HepG2 (cell line): ENCODE measurements around the gene CD7. TPM values are rescaled to one million over a fixed set of nuclear protein-coding genes. Genes with fewer than 3 reads are reported as not detected.

Experiments
- CHD2 ChIP-seq: IDR thresholded peaks from 2 replicates; pipeline ENCODE4 v1.6.1; 2011; ENCODE audit warnings: low read depth, low read length, improper control_type of control experiment
- DMTF1 ChIP-seq: sonication (generic); formaldehyde crosslinking; IDR thresholded peaks from 2 replicates; pipeline ENCODE4 v1.4.0; 2020; ENCODE audit warnings: mild to moderate bottlenecking, missing genetic modification reagents
- DR1 ChIP-seq: sonication (generic); formaldehyde crosslinking; IDR thresholded peaks from 2 replicates; pipeline ENCODE4 v1.8.0; 2021; ENCODE audit warnings: mild to moderate bottlenecking, missing genetic modification reagents, inconsistent platforms
- EED ChIP-seq: sonication (generic); formaldehyde crosslinking; IDR thresholded peaks from 2 replicates; pipeline ENCODE4 v1.5.0; 2020; ENCODE audit warnings: mild to moderate bottlenecking, missing genetic modification reagents
- GTF2F1 ChIP-seq: fragments of 150-350 bp; IDR thresholded peaks from 2 replicates; pipeline ENCODE4 v1.6.1; 2014; ENCODE audit warnings: low read length
- HMG20B ChIP-seq: conservative IDR thresholded peaks from 2 replicates; pipeline ENCODE4 v1.6.1; 2016; ENCODE audit warnings: missing genetic modification reagents, missing compliant biosample characterization
- HMGA1 ChIP-seq: sonication (generic); formaldehyde crosslinking; conservative IDR thresholded peaks from 2 replicates; pipeline ENCODE4 v1.4.0; 2020; ENCODE audit warnings: missing genetic modification reagents
- JARID2 ChIP-seq: sonication (generic); formaldehyde crosslinking; IDR thresholded peaks from 2 replicates; pipeline ENCODE4 v1.8.1; 2023; ENCODE audit warnings: missing genetic modification reagents, inconsistent platforms; ENCODE audit not compliant: insufficient replicate concordance
- RBFOX2 ChIP-seq: fragments of 200-400 bp; formaldehyde crosslinking; IDR thresholded peaks from 2 replicates; pipeline ENCODE4 v1.6.1; 2017; ENCODE audit warnings: low read depth, mild to moderate bottlenecking, low read length
- SALL1 ChIP-seq: sonication (generic); formaldehyde crosslinking; IDR thresholded peaks from 2 replicates; pipeline ENCODE4 v1.8.0; 2022; ENCODE audit warnings: mild to moderate bottlenecking, missing genetic modification reagents
- SP140L ChIP-seq: sonication (generic); formaldehyde crosslinking; IDR thresholded peaks from 2 replicates; pipeline ENCODE4 v1.4.0; 2020; ENCODE audit warnings: missing genetic modification reagents, borderline replicate concordance
- TBX2 ChIP-seq: sonication (generic); formaldehyde crosslinking; IDR thresholded peaks from 2 replicates; pipeline ENCODE4 v1.5.0; 2020; ENCODE audit warnings: missing genetic modification reagents, mild to moderate bottlenecking, borderline replicate concordance
- ZMYM4 ChIP-seq: sonication (generic); formaldehyde crosslinking; IDR thresholded peaks from 2 replicates; pipeline ENCODE4 v1.8.1; 2023; ENCODE audit warnings: mild to moderate bottlenecking, missing genetic modification reagents
- ZNF10 ChIP-seq: sonication (generic); formaldehyde crosslinking; IDR thresholded peaks from 2 replicates; pipeline ENCODE4 v1.4.0; 2020; ENCODE audit warnings: mild to moderate bottlenecking, low read depth, missing genetic modification reagents, borderline replicate concordance
- ZNF253 ChIP-seq: sonication (generic); formaldehyde crosslinking; IDR thresholded peaks from 2 replicates; pipeline ENCODE4 v1.8.0; 2022; ENCODE audit warnings: mild to moderate bottlenecking, missing genetic modification reagents, borderline replicate concordance
- ZNF441 ChIP-seq: sonication (generic); formaldehyde crosslinking; IDR thresholded peaks from 2 replicates; pipeline ENCODE4 v1.7.0; 2021; ENCODE audit warnings: missing genetic modification reagents, borderline replicate concordance
- ZNF496 ChIP-seq: sonication (generic); formaldehyde crosslinking; IDR thresholded peaks from 2 replicates; pipeline ENCODE4 v1.8.1; 2023; ENCODE audit warnings: mild to moderate bottlenecking, moderate library complexity, missing genetic modification reagents; ENCODE audit not compliant: insufficient replicate concordance
- ZNF530 ChIP-seq: sonication (generic); formaldehyde crosslinking; IDR thresholded peaks from 2 replicates; pipeline ENCODE4 v1.5.0; 2020; ENCODE audit warnings: low read depth, mild to moderate bottlenecking, missing genetic modification reagents
- ZNF562 ChIP-seq: sonication (generic); formaldehyde crosslinking; IDR thresholded peaks from 2 replicates; pipeline ENCODE4 v1.8.0; 2022; ENCODE audit warnings: missing genetic modification reagents, borderline replicate concordance
- ZNF569 ChIP-seq: sonication (generic); formaldehyde crosslinking; IDR thresholded peaks from 2 replicates; pipeline ENCODE4 v1.5.0; 2020; ENCODE audit warnings: mild to moderate bottlenecking, missing genetic modification reagents, moderate library complexity, borderline replicate concordance
- ZNF839 ChIP-seq: sonication (generic); formaldehyde crosslinking; IDR thresholded peaks from 2 replicates; pipeline ENCODE4 v1.4.0; 2020; ENCODE audit warnings: missing genetic modification reagents, mild to moderate bottlenecking, borderline replicate concordance
- ZNF850 ChIP-seq: sonication (generic); formaldehyde crosslinking; conservative IDR thresholded peaks from 2 replicates; pipeline ENCODE4 v1.9.0; 2021; ENCODE audit warnings: mild to moderate bottlenecking, missing genetic modification reagents
- polyA plus RNA-seq, 8 experiments: library from polyadenylated mRNA; depleted of rRNA in 3 of 8; stranded (reverse) in 7 of 8; unstranded in 1 of 8; fragments of >200 nt; fragmentation: Illumina TruSeq in 4 of 8; extraction: Trizol in 4 of 8; gene quantifications; 2 replicates each; pipeline versions ENCODE4 v1.2.1 to v1.2.3, GENCODE V29; 2011 to 2016; ENCODE audit warnings: low read depth in 4 of 8, missing spikeins in 1 of 8, mixed read lengths in 1 of 8; ENCODE audit not compliant: insufficient read depth in 1 of 8
- total RNA-seq, 5 experiments: library from RNA; depleted of rRNA; stranded (reverse); fragments of >200 nt; fragmentation: Illumina TruSeq; extraction: Trizol; gene quantifications; 2 replicates each; pipeline ENCODE4 v1.2.3, GENCODE V29; 2016; ENCODE audit warnings: low read depth in 1 of 5
- TF ChIP-seq, protein P1 (sequence below): sonication (generic); formaldehyde crosslinking; IDR thresholded peaks from 2 replicates; pipeline ENCODE4 v1.5.0; 2020; ENCODE audit warnings: missing genetic modification reagents

The CD7 gene
- total and polyA plus RNA-seq, 2 of the 13 experiments (the other 11 are each of a cell fraction or from before 2014, with no cell fraction given) = 67.6 to 76.4 TPM

DNA sequence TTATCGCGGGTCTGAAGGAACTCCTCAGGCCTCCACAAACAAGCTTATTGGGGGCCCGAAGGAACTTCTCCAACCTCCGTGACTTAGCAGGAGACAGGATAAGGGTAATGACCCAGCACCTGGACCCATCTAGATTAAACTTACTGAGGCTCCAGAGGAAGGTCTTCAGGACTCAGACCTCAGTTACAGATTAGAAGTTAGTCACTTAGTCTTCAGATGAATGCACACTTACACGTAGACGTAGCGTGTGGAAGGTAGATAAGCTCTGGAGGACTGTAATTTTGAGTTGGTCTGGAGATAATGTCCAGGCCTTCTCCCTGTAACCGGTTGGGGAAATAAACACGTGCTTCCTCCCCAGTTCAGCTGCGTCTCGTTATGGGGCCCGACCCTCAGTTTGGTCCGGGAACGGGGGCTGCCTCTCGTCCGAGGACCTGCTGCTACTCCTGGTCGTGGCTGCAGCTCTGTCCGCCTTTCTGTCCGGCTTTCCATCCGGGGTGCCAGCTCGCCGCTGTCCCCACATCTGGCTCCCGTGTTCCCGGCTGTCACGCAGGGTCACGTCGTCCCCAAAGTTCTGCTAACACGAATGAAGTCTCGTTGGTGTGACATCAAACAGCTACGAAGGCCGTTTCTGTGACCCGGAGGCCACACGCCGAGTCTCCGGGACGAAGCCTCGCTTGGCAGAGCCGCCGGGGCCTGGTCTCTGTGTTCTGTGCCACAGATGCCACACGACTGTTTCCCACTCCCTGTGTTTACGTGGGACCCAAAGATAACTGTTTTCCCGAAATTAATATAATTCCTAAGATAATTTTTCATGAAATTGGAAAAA is 28.0 kb upstream of the CD7 start (continued):
- TF ChIP-seq, protein P1, sequence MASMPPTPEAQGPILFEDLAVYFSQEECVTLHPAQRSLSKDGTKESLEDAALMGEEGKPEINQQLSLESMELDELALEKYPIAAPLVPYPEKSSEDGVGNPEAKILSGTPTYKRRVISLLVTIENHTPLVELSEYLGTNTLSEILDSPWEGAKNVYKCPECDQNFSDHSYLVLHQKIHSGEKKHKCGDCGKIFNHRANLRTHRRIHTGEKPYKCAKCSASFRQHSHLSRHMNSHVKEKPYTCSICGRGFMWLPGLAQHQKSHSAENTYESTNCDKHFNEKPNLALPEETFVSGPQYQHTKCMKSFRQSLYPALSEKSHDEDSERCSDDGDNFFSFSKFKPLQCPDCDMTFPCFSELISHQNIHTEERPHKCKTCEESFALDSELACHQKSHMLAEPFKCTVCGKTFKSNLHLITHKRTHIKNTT (CRISPR knock-in tag) = no peak
- no peak for TF ChIP-seq ZNF530
- TF ChIP-seq SALL1 (CRISPR knock-in tag) = peak; percentile 52
- TF ChIP-seq JARID2 (CRISPR knock-in tag) = no peak
- no peak for TF ChIP-seq HMGA1 (CRISPR knock-in tag)
- peak; percentile 76 for TF ChIP-seq RBFOX2
- TF ChIP-seq GTF2F1 = no peak
- TF ChIP-seq ZMYM4 (CRISPR knock-in tag) = 0 out of 2 replicates have a peak, but pooled peaks have one; percentile 2
- no peak for TF ChIP-seq ZNF496
- no peak for TF ChIP-seq ZNF569
- TF ChIP-seq DMTF1 = no peak
- TF ChIP-seq EED (CRISPR knock-in tag) = no peak
- no peak for TF ChIP-seq SP140L (CRISPR knock-in tag)
- TF ChIP-seq ZNF10 (CRISPR knock-in tag) = no peak
- TF ChIP-seq CHD2 = no peak
- no peak for TF ChIP-seq ZNF850 (CRISPR knock-in tag)
- no peak for TF ChIP-seq ZNF562
- no peak for TF ChIP-seq TBX2 (CRISPR knock-in tag)
- no peak for TF ChIP-seq ZNF441 (CRISPR knock-in tag)
- no peak for TF ChIP-seq ZNF839 (CRISPR knock-in tag)
- TF ChIP-seq DR1 (CRISPR knock-in tag) = no peak
- no peak; the same call in 1 of the 2 replicates for TF ChIP-seq ZNF253 (CRISPR knock-in tag)
- no peak for TF ChIP-seq HMG20B (CRISPR knock-in tag)
